Measurements from ENCODE around the gene NEK11.

GRCh38 chr3:131357275-131357674, 330.6 kb downstream of the NEK11 start:
- TF ChIP-seq CTCF (IDR thresholded peaks at IDR 0.05) (no peak), TAF1 (IDR thresholded peaks at IDR 0.05; ENCODE audit: borderline replicate concordance, low read depth, low read length) (no peak), RFX5 (IDR thresholded peaks at IDR 0.05; ENCODE audit: low read length) (no peak), NRF1 (IDR thresholded peaks at IDR 0.05; ENCODE audit: low read depth, low read length) (no peak), POLR2AphosphoS5 (IDR thresholded peaks at IDR 0.05; ENCODE audit: low read depth, low read length) (no peak), TEAD4 (IDR thresholded peaks at IDR 0.05; ENCODE audit: borderline replicate concordance, insufficient read depth) (no peak), RCOR1 (IDR thresholded peaks at IDR 0.05; ENCODE audit: low read length) (no peak), JUND (IDR thresholded peaks at IDR 0.05) (no peak), REST (IDR thresholded peaks at IDR 0.05; ENCODE audit: low read depth, low read length) (no peak), USF2 (IDR thresholded peaks at IDR 0.05; ENCODE audit: borderline replicate concordance, low read depth, low read length) (no peak), ZBTB33 (IDR thresholded peaks at IDR 0.05; ENCODE audit: borderline replicate concordance, low read depth) (no peak)

Data from SK-N-SH (cell line).